Hematopoietic multipotent progenitor cell treated with erythropoietin and hydrocortisone succinate and interleukin-3 and kit ligand, for 8 days (in vitro differentiated cells): ENCODE data around the gene SGCA.
A peak's percentile ranks its signal among the peaks of the same experiment; 100 is the strongest.

ENCODE experiments used
- DNase-seq: peaks from one replicate; pipeline ENCODE4 v3.0.0-alpha.2; 2015

The SGCA gene

DNA sequence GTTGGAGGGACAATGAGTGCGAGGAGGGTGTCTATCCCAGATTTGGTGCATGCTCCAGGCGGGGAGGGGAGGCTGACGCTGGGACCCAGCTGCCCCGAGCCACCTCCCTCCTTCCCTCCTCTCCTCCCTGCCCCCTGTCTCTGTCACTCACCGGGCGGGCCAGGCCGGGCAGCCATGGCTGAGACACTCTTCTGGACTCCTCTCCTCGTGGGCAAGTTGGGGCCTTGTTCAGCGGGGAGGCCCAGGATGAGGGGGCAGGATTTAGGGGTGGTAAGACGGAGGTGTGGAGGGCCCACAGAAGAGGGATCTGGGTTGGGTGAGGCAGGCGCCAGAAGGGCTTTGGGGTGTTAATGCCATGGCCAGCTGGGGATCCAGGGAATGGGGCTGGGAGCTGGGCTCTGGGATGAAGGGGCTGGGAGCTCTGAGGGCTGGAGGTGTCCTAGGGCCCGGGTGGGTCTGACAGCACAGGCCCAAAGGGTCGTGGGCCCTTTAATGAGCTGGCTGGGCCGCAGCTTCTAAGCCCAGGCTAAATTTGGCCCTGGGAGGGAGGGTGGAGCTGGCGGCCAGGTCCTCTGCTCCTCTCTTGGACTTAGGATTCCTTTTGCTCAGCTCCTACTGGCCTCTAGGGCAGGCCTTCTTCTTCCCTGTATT is at the start of gene SGCA:
Gene SGCA (plus strand): TSS at position 139 of the 651 bp plus-strand sequence. CDS start 36 bp downstream, at position 175.
- no peak for DNase-seq

DNA sequence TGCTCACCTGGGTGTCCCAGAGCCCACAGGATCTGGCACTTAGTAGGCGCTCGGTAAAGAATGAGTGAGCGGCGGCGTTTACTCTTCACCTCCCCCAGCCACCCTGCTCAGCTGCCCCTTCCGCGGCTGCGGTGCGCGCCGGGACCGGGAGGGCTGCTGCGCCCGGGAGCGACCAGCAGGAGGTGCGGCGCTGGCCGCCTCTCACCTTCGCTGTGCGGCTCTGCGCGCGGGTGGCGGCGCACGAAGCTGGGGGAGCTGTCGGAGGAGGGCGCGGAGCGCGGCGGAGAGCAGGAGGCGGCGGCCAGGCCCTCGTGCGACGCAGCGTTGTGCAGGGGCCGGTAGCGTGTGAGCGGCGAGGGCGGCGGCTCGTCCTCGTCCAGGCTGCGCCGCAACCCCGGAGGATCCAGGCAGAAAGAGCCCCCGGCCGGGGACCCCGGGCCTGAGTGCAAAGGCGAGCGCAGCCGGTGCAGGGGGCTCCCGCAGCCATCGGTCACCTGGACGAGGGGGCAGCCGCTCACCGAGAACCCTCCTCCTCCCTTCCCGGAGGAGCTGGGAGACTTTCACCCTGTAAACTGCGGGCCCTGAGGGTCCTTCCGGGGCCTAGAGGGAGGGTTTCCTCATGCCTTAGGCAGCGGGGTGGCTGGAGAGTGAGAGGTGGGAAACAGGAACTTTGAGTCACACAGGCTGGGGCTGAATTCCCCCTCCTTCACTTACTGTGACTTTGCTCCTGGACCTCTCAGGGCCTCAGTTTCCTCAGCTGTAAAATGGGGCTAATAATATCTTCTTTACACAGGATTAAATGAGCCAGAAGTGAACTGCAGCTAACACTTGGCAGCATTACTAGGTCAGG is 48.4 kb upstream of the SGCA start:
- peak; percentile 48 for DNase-seq

DNA sequence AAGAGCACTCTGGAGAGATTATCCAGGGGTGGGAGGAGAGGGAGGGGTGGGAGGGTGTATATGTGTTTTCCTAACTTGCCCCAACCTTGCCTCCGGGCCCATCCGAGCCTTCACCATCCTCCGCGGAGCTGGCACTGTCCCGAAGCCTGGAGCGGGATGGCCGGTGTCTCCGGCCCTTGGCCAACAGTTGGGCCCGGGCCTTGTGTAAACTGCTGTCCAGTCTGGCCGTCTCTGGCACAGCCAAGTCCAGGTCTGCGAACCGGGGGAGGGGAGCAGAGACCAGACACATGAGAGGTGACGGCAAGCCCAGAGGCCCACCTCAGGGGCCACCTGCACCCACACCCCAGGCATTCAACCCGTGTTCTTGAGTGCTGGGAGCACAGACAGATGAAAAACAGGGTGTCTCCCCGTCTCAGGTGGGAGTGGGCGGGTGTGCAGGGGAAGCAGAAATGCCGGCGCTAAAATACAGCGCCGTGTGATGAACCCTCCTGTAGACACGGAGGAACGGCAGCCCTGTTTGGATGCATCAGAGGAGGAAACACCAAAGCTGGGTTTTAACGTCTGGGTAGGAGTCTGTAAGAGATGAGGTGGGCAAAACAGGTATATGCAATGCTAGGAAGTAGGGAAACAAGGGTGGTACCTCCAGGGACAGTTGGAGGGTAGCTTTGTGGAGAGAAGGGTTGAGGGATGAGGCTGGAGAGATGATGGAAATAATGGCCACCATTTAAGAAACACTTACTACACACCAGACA is 47.6 kb upstream of the SGCA start:
- no peak for DNase-seq

DNA sequence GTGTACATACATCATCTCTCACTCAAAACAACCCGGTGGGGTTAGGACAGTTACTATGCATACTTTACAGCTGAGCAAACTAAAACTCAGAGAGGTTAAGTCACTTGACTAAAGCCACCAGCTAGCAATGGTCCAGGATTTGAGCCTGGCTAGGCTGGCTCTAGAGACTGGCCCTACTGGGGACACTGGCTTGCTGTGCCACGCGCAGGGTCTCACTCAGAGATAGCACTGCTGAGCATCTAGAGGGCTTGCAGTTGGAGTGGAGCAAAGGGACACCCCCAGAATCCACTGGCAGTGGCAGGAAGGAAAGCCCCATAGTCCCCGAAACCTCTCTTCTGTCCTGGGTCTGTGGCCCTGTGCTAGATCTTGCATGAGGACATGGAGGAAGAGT is 47.0 kb upstream of the SGCA start:
- DNase-seq = no peak

DNA sequence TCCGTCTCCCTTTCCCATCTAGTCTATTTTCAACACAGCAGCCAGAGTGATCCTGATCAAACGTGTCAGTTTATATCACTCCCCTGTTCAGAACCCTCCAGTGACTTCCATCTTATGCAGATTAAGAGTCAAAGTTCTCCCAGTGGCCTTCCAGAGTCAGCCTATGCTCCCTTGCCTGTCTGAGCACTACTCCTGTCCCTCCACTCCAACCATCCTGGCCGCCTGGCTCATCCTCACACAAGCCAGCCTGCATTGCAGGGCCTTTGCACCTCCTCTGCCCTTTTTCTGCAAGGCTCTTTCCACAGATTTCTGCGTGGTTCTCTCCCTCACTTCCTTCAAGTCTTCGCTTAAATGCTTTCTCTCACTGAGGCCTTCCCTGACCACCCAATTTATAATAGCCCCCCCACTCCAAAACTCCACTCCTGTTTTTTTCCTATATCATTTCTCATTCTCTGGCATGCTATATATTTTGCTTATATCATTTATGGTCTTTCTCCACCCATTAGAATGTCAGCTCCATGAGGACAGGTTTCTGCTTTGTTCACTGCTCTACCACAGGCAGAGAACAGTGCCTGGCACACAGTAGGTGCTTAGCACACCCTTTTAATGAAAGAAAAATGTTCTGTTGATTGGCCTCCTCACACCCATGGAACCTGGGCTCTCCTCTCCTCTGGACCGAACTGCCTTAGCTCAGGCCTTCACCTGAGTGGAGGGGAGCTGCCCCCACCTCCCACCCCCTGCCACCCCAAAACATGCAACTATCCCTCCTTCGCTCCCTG is 45.1 kb upstream of the SGCA start:
- DNase-seq = no peak

DNA sequence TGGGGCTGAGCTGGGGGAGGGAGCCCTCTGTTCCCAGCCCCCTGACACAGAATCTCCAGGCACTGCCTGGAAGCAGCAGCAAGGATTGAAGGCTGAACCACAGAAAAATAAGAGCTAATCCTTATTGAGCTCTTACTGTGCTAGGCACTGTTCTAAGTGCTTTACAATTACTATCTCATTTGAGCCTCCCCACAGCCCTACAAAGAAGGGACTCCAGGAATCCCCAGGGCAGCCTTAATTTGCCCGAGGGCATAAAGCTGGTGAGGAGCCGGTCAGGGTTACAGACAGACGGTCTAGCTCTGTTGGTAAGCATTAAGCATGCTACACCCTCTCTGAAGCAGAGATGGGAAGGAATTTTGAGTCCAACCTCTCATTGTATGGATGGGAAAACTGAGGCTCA is 42.9 kb upstream of the SGCA start:
- no peak for DNase-seq

DNA sequence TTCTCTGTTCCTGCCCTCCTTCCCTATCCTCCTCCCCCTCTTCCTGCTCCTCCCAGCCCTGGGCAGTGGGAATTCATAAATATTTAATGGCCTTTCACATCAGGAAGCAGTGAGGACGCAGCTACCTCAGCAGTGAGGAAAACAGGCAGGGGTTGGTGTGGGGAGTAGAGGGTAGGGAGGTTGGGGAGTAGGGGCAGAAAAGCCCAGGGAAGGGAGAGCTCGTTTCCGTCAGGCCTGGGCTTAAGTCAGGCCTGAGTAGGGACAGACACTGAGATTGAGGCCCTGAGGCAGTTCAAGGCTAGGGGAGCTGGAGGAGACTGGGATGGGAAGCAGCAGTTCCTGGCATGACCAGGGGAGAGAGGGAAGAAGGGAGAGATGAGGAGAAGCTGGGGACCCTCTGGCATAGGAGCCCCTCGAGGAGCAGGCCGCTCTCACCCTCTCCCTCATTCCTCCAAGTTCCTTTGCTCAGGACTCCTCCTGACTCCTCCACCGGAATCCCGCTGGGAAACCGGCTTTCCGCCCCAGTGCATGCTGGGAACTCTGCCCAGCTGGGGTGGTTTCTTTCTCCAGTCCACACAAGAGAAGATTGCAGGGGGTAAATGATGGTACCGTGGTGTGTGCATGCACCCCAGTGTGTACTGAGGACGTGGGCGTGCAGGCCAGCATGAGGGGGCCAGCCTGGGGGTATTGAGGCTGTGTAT is 42.0 kb upstream of the SGCA start:
- DNase-seq = no peak

DNA sequence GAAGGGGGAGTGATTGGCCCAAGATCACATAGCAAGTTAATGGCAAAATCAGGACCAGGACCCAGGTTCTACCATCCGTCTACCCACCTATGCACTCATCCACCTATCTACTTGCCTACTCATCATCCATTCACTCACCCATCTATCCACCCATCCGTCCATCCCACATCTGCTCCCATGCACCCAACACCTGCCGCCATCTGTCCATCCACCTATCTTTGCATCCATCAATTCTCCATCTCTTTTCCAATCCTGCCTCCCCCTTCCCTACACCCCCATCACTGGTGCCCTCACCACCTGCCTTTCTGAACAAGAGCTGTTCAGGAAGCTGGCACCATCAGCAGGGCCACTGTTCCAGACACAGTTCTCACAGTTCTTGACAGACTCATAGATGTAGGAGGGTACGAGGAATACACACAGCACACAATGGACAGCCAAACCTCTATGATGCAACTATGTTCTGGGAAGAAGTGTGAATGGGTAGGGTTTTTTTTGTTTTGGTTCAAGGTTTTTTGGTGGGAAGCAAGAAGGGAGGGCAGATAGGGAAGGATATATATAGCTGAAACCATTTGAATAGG is 40.3 kb upstream of the SGCA start:
- DNase-seq = no peak

DNA sequence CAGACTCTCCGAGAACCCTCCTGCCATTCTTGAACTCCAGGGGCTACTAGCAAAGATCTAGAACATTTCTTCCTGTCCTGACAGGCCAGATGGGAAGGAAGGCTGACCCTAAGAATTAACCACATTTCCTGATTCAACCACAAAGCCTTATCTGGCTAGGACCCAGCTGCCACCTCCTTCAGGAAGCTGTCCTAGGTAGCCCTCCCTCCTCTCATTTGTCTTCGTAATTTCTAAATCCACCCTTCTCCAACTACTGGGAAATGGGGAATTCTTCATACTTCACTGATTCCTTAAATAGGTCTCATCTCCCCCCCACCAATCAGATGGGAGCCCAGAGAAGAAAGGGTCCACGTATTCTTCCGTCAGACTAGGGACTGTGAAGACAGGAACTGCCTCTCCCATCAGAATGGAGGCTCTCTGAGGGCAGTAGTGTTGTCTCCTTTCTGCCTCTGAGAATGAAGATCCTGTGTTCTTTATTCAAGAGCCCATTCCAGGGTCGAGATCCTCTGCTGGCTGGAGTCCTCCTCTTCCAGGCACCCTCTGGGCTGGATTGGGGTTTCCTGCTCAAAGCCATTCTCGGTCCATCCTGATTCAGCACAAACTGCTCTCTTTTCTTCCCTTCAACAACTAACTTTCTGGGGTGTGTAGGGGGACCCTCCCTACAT is 38.0 kb upstream of the SGCA start:
- peak; percentile 55 for DNase-seq

DNA sequence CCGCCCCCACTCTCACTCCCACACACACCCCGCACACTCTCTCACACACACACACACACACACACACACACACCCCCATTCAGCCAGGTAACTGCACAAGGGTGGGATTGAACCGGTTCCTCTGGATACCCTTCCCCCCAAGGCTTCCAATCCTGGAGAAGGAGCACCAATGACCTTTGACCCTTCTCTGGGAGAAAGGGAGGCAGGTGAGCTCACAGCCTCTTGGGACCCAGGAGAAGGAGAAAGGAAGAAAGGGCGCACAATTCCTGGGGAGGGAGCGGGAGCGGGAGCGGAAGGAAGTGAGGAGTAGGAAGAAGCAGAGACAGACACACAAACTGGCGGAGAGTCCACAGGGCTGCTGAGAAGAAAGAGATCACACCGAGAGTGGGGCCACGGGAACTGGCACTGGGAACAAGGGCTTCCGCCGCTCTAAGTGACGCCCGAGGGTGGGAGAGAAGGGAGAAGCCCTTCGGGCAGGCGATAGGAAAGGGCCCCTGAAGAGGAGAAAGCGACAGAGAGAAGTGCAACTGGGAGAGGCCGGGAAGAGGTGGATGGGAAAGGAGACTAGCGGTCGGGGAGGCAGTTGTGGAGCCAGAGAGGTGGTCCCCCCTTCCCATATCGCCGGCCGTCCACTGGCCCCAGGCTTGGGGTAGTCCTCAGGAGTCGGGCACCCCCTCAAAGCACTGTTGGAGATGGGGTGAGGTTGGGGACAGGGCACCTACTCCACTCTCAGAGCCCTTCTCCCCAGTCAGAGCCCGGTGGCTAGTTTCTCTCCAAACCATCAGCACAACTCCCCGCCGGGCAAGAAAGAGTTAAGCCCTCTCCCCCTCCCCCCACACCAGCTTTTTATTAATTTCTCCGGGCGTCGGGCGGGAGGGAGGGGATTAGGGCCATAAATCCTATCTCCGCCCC is 37.1 kb upstream of the SGCA start:
- no peak for DNase-seq

DNA sequence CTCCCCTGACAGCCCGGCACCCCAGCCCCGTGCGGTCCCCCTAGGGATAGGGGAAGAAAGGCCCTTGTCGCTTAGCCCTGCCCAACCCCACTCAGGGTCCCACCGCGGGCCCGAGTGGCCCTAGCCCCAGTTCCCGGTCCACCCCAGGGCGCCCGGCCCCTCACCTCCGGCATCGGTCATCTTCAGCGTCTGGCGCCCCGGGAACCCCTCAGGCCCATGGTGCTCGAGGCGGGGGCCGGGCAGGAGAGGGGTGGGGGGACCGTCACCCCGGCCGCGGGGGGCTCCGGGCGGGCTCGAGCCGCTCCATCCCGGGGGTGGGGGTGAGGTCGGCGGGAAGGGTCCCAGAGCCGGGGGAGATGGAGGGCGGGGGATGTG is 36.5 kb upstream of the SGCA start:
- DNase-seq = no peak

DNA sequence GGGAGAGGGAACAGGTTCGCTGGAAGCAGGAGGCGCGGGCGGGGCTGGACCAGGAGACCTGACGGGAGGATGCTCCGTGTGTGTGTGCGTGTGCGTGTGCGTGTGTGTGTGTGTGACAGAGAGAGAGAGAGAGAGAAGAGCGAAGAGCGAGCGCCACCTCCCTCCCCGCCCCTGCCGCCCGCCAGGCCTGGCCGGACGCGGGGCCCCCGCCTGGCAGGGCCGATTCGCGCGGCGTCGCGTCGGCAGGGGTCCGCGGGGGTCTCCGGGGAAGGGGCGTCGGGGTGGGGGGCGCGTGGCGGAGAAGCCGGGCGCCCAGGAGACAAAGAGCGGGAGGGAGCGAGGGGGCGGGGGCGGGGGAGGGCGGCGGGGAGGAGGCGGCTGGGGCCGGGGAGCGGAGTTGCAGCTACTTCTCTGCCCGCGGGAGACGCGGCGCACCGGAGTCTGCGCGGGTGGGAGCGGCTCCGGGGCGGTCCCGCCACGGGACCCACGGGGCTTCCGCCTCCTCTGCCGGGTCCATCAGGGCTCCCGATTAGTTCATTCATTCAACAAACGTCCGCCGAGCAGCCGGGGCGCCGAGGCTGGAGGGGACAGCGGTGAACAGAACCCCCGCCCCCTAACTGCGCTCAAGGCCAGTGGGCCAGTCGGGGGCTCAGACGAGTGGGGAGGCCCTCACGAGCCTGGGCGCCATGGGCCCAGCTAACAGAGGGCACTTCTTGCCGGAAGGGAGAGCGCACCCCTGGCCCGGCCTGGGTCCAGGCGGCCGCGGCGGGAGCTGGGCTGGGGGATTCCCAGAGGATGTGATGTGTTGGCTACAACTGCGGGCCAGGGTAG is 35.9 kb upstream of the SGCA start, which contains the start of gene SAMD14:
Gene SAMD14 (minus strand): TSS at position 433 of the 831 bp plus-strand sequence. CDS start 5,201 bp downstream, outside the sequence.
- DNase-seq = no peak

DNA sequence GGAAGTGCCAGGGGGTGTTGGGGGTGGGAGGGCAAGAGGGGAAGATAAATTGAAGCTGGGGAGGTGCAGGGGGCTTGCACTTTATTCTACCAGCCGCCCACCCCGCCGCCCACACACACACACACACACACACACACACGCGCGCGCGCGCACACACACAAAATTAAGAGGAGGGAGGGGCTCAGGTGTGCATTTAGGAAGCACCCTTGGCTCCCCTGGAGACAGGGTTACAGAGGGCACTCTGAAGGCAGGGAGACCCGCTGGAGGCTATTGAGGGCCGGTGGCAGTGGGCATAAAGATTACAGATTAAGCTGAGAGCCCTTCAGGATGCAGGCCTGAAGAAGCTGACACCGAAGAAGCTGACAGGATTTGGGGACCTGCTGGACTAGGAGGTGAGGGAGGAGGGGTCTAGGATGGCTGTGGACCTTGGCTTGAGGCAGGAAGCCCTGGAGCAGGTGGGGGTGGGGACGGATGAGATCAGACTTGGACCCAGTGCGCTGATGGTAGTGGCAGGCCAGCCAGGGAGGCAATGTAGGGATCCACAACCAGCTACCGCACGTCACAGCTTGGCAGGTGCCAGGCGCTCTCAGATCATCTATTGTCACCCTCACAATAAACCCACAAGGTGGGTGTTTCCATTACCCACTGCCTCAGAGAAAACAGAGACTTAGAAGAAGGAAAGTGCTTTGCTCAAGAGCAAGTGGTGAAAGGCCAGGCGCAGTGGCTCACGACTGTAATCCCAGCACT is 35.1 kb upstream of the SGCA start:
- DNase-seq = no peak

DNA sequence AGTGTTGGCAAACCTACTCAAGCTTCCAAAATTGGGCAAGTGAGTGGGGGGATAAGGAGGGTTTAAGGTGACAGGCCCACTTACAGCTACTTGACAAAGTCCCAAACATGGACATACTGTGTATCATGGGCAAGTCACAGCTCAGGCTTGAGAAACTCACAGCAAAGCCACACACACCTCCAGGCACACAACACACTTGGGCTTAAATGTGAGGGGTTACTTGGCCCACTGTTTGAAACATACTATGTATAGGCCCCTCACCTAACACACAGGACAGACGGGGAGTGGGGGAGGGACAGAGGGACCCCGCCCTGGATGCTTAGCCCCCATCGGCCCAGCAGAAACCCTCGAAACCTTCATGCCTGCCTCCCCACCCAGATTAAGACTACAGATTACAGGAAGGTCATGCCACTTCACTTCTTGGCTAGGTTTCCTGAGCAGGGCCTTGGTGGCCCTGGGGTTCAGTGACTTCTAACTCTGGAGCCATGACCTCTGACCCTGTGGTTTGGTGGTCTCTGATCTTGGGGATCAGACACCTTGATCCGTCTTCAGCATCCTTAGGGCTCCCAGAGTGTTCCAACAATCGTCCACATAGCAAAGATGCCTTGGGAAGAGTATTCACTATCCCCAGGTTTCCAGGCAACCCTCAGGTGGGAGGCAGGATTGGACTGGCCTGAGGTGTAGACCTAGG is 33.6 kb upstream of the SGCA start:
- DNase-seq = no peak

DNA sequence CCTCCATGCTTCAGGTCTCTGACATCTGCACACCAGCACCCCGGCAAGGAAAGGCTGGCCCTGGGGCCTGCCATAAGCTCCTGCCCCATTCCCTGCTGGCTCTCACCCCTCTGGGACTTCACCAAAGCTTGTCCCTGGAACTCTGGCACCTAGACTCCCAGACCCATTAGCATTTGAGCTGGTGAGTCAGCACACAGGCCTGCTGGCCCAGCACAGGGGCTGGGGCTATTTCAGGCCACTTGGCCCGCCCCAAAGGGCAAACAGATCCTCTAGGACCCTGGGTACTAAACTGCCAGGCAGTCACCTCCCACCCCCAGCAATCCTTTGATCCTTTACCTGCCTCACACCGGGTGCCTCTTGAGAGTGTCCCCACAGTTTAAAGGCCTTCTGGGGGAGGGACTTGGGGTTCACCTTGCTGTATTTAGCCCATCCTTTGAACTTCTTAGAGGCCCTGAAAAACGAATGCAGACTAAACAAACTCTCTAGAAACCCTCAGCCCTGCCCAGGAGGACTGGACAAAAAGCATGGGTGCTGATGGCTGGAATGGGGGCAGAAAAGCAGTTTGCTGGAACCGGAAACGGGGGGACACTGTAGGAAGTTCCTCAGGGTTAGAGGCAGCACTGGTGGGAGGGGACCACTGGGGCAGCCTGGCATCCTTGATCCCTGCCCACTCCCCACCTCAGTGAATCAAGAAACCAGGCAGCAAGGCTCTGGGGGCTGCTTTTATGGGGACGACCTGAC is 32.6 kb upstream of the SGCA start:
- DNase-seq = no peak

DNA sequence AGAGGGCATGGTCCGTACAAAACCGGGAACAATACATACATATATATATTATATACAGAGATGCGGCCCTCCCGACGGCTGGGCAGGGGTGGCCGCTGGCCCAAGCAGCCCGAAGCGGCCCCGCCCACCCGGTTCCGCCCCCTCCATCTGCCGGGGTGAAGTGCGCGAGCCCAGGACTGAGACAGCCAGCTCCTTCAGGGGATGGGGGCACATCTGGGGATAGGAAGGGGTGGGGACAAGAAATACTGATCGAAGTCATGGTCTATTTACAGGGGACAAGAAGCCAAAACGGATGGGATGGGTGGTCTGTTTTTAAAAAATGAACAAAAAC is 32.1 kb upstream of the SGCA start:
- DNase-seq = no peak
